SK-N-SH (cell line): Measurements from ENCODE around the gene WHAMM. TPM values are rescaled to one million over a fixed set of nuclear protein-coding genes. Genes with fewer than 3 reads are reported as not detected.

ENCODE experiments used
- CTCF ChIA-PET: fragments of 300-600, 350-600 bp; formaldehyde crosslinking; extraction: SDS; loops from one replicate; lab custom pipeline; 2021; lab: Yijun Ruan, JAX
- POLR2A ChIA-PET: fragments of 350-600 bp; sonication (Branson Sonifier 250); formaldehyde crosslinking; extraction: SDS; loops from one replicate; lab custom pipeline; 2020; ENCODE audit warnings: antibody characterized with exemption, inconsistent platforms; lab: Yijun Ruan, JAX
- DNase-seq: peaks from one replicate; pipeline ENCODE4 v3.0.0; 2012
- H2AFZ ChIP-seq: fragments of 200-600 bp; sonication (generic); 2 replicates; pipeline ENCODE4 v1.8.1; 2016; ENCODE audit warnings: antibody characterized with exemption, mild to moderate bottlenecking, low read depth
- H3F3A ChIP-seq: fragments of 200-600 bp; sonication (generic); replicated peaks from 2 replicates; pipeline ENCODE3; 2016; ENCODE audit warnings: antibody characterized with exemption, mild to moderate bottlenecking; ENCODE audit not compliant: insufficient read depth
- H3K27ac ChIP-seq, 2 experiments: fragments of 200-500 bp in 1 of 2; fragments of 200-600 bp in 1 of 2; sonication (Bioruptor generic) in 1 of 2; sonication (generic), shearing (Covaris generic) in 1 of 2; 2 replicates each; pipeline versions ENCODE4 v1.5.1 to v1.6.1; 2014 to 2016; ENCODE audit warnings: low read depth in 2 of 2, inconsistent platforms in 1 of 2, low read length in 1 of 2, mild to moderate bottlenecking in 1 of 2, mixed read lengths in 1 of 2
- H3K27me3 ChIP-seq: fragments of 200-600 bp; sonication (generic), shearing (Covaris generic); 2 replicates; pipeline ENCODE4 v1.6.1; 2016; ENCODE audit warnings: mixed run types; ENCODE audit not compliant: insufficient read depth
- H3K36me3 ChIP-seq, 2 experiments: fragments of 200-500 bp in 1 of 2; fragments of 200-600 bp in 1 of 2; sonication (Bioruptor generic) in 1 of 2; sonication (generic) in 1 of 2; replicated peaks in 1 of 2; 2 replicates each; pipeline versions ENCODE3 to v1.5.1; 2014 to 2016; ENCODE audit warnings: low read length in 1 of 2, mild to moderate bottlenecking in 1 of 2; ENCODE audit not compliant: insufficient read depth in 2 of 2, control insufficient read depth in 1 of 2
- H3K4me1 ChIP-seq, 2 experiments: fragments of 200-500 bp in 1 of 2; fragments of 200-600 bp in 1 of 2; sonication (Bioruptor generic) in 1 of 2; sonication (generic), shearing (Covaris generic) in 1 of 2; 2 replicates each; pipeline versions ENCODE4 v1.5.1 to v1.6.1; 2014 to 2016; ENCODE audit warnings: low read depth in 1 of 2, low read length in 1 of 2, mixed run types in 1 of 2; ENCODE audit not compliant: insufficient read depth in 2 of 2, control insufficient read depth in 1 of 2
- H3K4me2 ChIP-seq: fragments of 200-600 bp; sonication (generic), shearing (Covaris generic); 2 replicates; pipeline ENCODE4 v1.6.1; 2017; ENCODE audit warnings: mixed run types
- H3K4me3 ChIP-seq, 2 experiments: fragments of 200-500 bp in 1 of 2; fragments of 200-600 bp in 1 of 2; sonication (Bioruptor generic) in 1 of 2; sonication (generic), shearing (Covaris generic) in 1 of 2; 2 replicates each; pipeline versions ENCODE4 v1.5.1 to v1.8.1; 2014 to 2016; ENCODE audit warnings: low read depth in 2 of 2, inconsistent platforms in 1 of 2, low read length in 1 of 2, mild to moderate bottlenecking in 1 of 2, mixed read lengths in 1 of 2, moderate library complexity in 1 of 2
- H3K79me2 ChIP-seq: fragments of 200-600 bp; sonication (generic); 2 replicates; pipeline ENCODE4 v1.8.1; 2017; ENCODE audit warnings: mild to moderate bottlenecking; ENCODE audit not compliant: insufficient read depth
- H3K9ac ChIP-seq: fragments of 200-600 bp; sonication (generic); 2 replicates; pipeline ENCODE4 v1.6.1; 2017; ENCODE audit warnings: mixed run types
- H3K9me2 ChIP-seq: fragments of 200-600 bp; sonication (generic); 2 replicates; pipeline ENCODE4 v1.6.1; 2017; ENCODE audit warnings: mixed run types
- H3K9me3 ChIP-seq: fragments of 200-600 bp; sonication (generic); 2 replicates; pipeline ENCODE4 v1.6.1; 2017; ENCODE audit warnings: mixed run types, mild to moderate bottlenecking, moderate library complexity
- H4K20me1 ChIP-seq: fragments of 200-600 bp; sonication (generic); 2 replicates; pipeline ENCODE4 v1.6.1; 2017; ENCODE audit warnings: mild to moderate bottlenecking, mixed run types; ENCODE audit not compliant: insufficient read depth
- CTCF ChIP-seq: fragments of 200-600 bp; sonication (generic); IDR thresholded peaks from 2 replicates; pipeline ENCODE4 v1.6.1; 2017; ENCODE audit warnings: antibody characterized with exemption, mild to moderate bottlenecking, moderate library complexity
- EZH2phosphoT487 ChIP-seq: fragments of 200-600 bp; sonication (generic); IDR thresholded peaks from 2 replicates; pipeline ENCODE4 v1.6.1; 2017; ENCODE audit warnings: low read depth, mixed run types, mild to moderate bottlenecking, antibody characterized with exemption, moderate library complexity, borderline replicate concordance
- FOXJ3 ChIP-seq: sonication (generic); formaldehyde crosslinking; IDR thresholded peaks from 2 replicates; pipeline ENCODE4 v1.5.1; 2020; ENCODE audit warnings: mild to moderate bottlenecking, missing genetic modification reagents
- FOXM1 ChIP-seq: IDR thresholded peaks from 2 replicates; pipeline ENCODE4 v1.4.0; 2012; ENCODE audit warnings: low read depth, mild to moderate bottlenecking
- MEF2A ChIP-seq: IDR thresholded peaks from 2 replicates; pipeline ENCODE4 v1.4.0; 2012; ENCODE audit warnings: low read depth, borderline replicate concordance
- MXI1 ChIP-seq: IDR thresholded peaks from 2 replicates; pipeline ENCODE4 v1.6.1; 2012; ENCODE audit warnings: mild to moderate bottlenecking, low read depth, low read length, improper control_type of control experiment
- NFIC ChIP-seq: IDR thresholded peaks from 2 replicates; pipeline ENCODE4 v1.4.0; 2012; ENCODE audit warnings: borderline replicate concordance
- POLR2AphosphoS5 ChIP-seq: IDR thresholded peaks from 2 replicates; pipeline ENCODE4 v1.6.1; 2012; ENCODE audit warnings: low read depth, low read length
- RFX5 ChIP-seq: IDR thresholded peaks from 2 replicates; pipeline ENCODE4 v1.6.1; 2012; ENCODE audit warnings: mild to moderate bottlenecking, improper control_type of control experiment, low read length
- RXRA ChIP-seq: IDR thresholded peaks from 2 replicates; pipeline ENCODE4 v1.4.0; 2012; ENCODE audit warnings: low read depth, mild to moderate bottlenecking, borderline replicate concordance
- TAF1 ChIP-seq: IDR thresholded peaks from 2 replicates; pipeline ENCODE4 v1.6.1; 2012; ENCODE audit warnings: low read depth, mild to moderate bottlenecking, low read length, moderate library complexity, borderline replicate concordance
- TEAD4 ChIP-seq: IDR thresholded peaks from 2 replicates; pipeline ENCODE4 v1.4.0; 2012; ENCODE audit warnings: mild to moderate bottlenecking, borderline replicate concordance; ENCODE audit not compliant: insufficient read depth
- USF1 ChIP-seq: IDR thresholded peaks from 2 replicates; pipeline ENCODE4 v1.4.0; 2012; ENCODE audit warnings: low read depth, borderline replicate concordance
- USF2 ChIP-seq: fragments of 150-350 bp; IDR thresholded peaks from 2 replicates; pipeline ENCODE4 v1.6.1; 2017; ENCODE audit warnings: antibody characterized with exemption, low read length, low read depth, borderline replicate concordance
- WGBS: methylation state at CpG from one replicate; pipeline ENCODE4 v1.1.6; 2017; ENCODE audit warnings: low lambda C conversion rate; 5-methylcytosine and 5-hydroxymethylcytosine counted together
- polyA plus RNA-seq, 3 experiments: library from polyadenylated mRNA; depleted of rRNA; stranded (reverse); fragments of >200 nt; gene quantifications; 2 replicates each; pipeline ENCODE4 v1.2.3, GENCODE V29; 2012
- TF ChIP-seq, protein P1 (sequence below): IDR thresholded peaks from 2 replicates; pipeline ENCODE4; 2012

Gene WHAMM
- polyA plus RNA-seq, 1 of the 3 experiments (the other 2 are of a cell fraction): 2.3 TPM

GRCh38 chr15:82789491-82789890 is 19.9 kb upstream of the WHAMM start:
- Histone ChIP-seq H3K4me3 (no peak overlapping the region), H3K9me3 (no peaks in the 10 kb centered on the region; the same call in 1 of the 2 replicates), H3K9ac (no peak overlapping the region), H2AFZ (no peak overlapping the region), H3K79me2 (no peaks in the 10 kb centered on the region), H3K9me2 (no peaks in the 10 kb centered on the region), H3K27ac (no peak overlapping the region), H3K4me2 (no peak overlapping the region), H3K4me1 (no peaks in the 10 kb centered on the region), H4K20me1 (no peaks in the 10 kb centered on the region), H3F3A (no peaks in the 10 kb centered on the region), H3K27me3 (no peaks in the 10 kb centered on the region), H3K36me3 (peaks cover 0 to 4% of the 10 kb centered on the region in 2 experiments)
- ChIA-PET CTCF (no interaction called here), POLR2A (no interaction called here)
- DNase-seq: no peak
- TF ChIP-seq USF1 (no peak), TAF1 (no peak), CTCF (no peak), TEAD4 (no peak), RXRA (no peak), NFIC (no peak), MEF2A (no peak), FOXJ3 (CRISPR knock-in tag) (no peak), USF2 (no peak), POLR2AphosphoS5 (no peak), MXI1 (no peak), RFX5 (no peak), FOXM1 (no peak), EZH2phosphoT487 (no peak)
- TF ChIP-seq, protein P1, sequence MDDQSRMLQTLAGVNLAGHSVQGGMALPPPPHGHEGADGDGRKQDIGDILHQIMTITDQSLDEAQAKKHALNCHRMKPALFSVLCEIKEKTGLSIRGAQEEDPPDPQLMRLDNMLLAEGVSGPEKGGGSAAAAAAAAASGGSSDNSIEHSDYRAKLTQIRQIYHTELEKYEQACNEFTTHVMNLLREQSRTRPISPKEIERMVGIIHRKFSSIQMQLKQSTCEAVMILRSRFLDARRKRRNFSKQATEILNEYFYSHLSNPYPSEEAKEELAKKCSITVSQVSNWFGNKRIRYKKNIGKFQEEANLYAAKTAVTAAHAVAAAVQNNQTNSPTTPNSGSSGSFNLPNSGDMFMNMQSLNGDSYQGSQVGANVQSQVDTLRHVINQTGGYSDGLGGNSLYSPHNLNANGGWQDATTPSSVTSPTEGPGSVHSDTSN: no peak
- 33% methylated on average over 1 of the region's 1 CpG for WGBS
